ENCODE measurements around the gene EME1. TPM values are rescaled to one million over a fixed set of nuclear protein-coding genes. Genes with fewer than 3 reads are reported as not detected.

EME1 gene
- total and polyA plus RNA-seq, 2 of the 13 experiments (the other 11 are each of a cell fraction or from before 2014, with no cell fraction given), result 20.7 to 24.6 TPM

GRCh38 chr17:50397111-50397918, 24.3 kb downstream of the EME1 start, which contains the start of gene LRRC59 (continued):
- TF ChIP-seq ZNF841 (CRISPR knock-in tag; IDR thresholded peaks at IDR 0.05; ENCODE audit: borderline replicate concordance), result peak; percentile 66; the same call in 1 of the 2 replicates
- TF ChIP-seq PAX8 (CRISPR knock-in tag; IDR thresholded peaks at IDR 0.05; ENCODE audit: borderline replicate concordance), result 0 out of 2 replicates have a peak, but pooled peaks have one; percentile 62
- peak; percentile 97 for TF ChIP-seq ZBTB38 (CRISPR knock-in tag; IDR thresholded peaks at IDR 0.05)
- TF ChIP-seq, protein P1, sequence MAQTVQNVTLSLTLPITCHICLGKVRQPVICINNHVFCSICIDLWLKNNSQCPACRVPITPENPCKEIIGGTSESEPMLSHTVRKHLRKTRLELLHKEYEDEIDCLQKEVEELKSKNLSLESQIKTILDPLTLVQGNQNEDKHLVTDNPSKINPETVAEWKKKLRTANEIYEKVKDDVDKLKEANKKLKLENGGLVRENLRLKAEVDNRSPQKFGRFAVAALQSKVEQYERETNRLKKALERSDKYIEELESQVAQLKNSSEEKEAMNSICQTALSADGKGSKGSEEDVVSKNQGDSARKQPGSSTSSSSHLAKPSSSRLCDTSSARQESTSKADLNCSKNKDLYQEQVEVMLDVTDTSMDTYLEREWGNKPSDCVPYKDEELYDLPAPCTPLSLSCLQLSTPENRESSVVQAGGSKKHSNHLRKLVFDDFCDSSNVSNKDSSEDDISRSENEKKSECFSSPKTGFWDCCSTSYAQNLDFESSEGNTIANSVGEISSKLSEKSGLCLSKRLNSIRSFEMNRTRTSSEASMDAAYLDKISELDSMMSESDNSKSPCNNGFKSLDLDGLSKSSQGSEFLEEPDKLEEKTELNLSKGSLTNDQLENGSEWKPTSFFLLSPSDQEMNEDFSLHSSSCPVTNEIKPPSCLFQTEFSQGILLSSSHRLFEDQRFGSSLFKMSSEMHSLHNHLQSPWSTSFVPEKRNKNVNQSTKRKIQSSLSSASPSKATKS (CRISPR knock-in tag; IDR thresholded peaks at IDR 0.05), result peak; percentile 54; the same call in 1 of the 2 replicates
- peak; percentile 98 for TF ChIP-seq ZIK1 (CRISPR knock-in tag; IDR thresholded peaks at IDR 0.05; ENCODE audit: borderline replicate concordance, low read depth)
- 0 out of 2 replicates have a peak, but pooled peaks have one; percentile 22 for TF ChIP-seq ZNF3 (CRISPR knock-in tag; IDR thresholded peaks at IDR 0.05)
- TF ChIP-seq NFKBIZ (CRISPR knock-in tag; IDR thresholded peaks at IDR 0.05), result peak; percentile 89
- TF ChIP-seq ZNF362 (CRISPR knock-in tag; IDR thresholded peaks at IDR 0.05; ENCODE audit: borderline replicate concordance), result peak; percentile 85
- TF ChIP-seq PRPF4 (IDR thresholded peaks at IDR 0.05; ENCODE audit: low read depth, low read length, poor library complexity, severe bottlenecking), result no peak
- TF ChIP-seq ZNF274 (CRISPR knock-in tag; IDR thresholded peaks at IDR 0.05), result peak; percentile 97
- no peak; the same call in 1 of the 2 replicates for TF ChIP-seq RFX5 (IDR thresholded peaks at IDR 0.05; ENCODE audit: low read depth, low read length)
- peak; percentile 99 for TF ChIP-seq TAF1 (CRISPR knock-in tag; IDR thresholded peaks at IDR 0.05)
- peak; percentile 87; the same call in 1 of the 2 replicates for TF ChIP-seq HOXA9 (CRISPR knock-in tag; IDR thresholded peaks at IDR 0.05; ENCODE audit: borderline replicate concordance)
- TF ChIP-seq ELF3 (CRISPR knock-in tag; IDR thresholded peaks at IDR 0.05), result peak; percentile 98
- TF ChIP-seq ZNF33A (CRISPR knock-in tag; IDR thresholded peaks at IDR 0.05; ENCODE audit: borderline replicate concordance), result no peak
- peak; percentile 96 for TF ChIP-seq TSC22D2 (CRISPR knock-in tag; IDR thresholded peaks at IDR 0.05; ENCODE audit: borderline replicate concordance)
- TF ChIP-seq YEATS4 (CRISPR knock-in tag; IDR thresholded peaks at IDR 0.05; ENCODE audit: borderline replicate concordance), result peak; percentile 100
- 0 out of 2 replicates have a peak, but pooled peaks have one; percentile 30 for TF ChIP-seq ATF6 (CRISPR knock-in tag; conservative IDR thresholded peaks at IDR 0.05)
- peak; percentile 91 for TF ChIP-seq FOXA3 (CRISPR knock-in tag; IDR thresholded peaks at IDR 0.05)
- TF ChIP-seq SMAD1 (CRISPR knock-in tag; IDR thresholded peaks at IDR 0.05; ENCODE audit: borderline replicate concordance, low read depth), result peak; percentile 93
- no peak for TF ChIP-seq CHD4 (IDR thresholded peaks at IDR 0.05; ENCODE audit: borderline replicate concordance, low read length)
- TF ChIP-seq TCF12 (IDR thresholded peaks at IDR 0.05), result no peak
- peak; percentile 86 for TF ChIP-seq TCF12 (CRISPR knock-in tag; IDR thresholded peaks at IDR 0.05)
- TF ChIP-seq RFXANK (CRISPR knock-in tag; IDR thresholded peaks at IDR 0.05), result no peak
- peak; percentile 100 for TF ChIP-seq KDM3A (CRISPR knock-in tag; IDR thresholded peaks at IDR 0.05; ENCODE audit: low read depth)
- TF ChIP-seq ARNTL (CRISPR knock-in tag; IDR thresholded peaks at IDR 0.05), result peak; percentile 87
